Neural crest cell (in vitro differentiated cells): ENCODE data around the gene TBX18. TPM values are rescaled to one million over a fixed set of nuclear protein-coding genes. Genes with fewer than 3 reads are reported as not detected.

Source experiments
- DNase-seq: peaks from one replicate; pipeline ENCODE4 v3.0.0; 2021; ENCODE audit warnings: low read depth, mixed read lengths, low spot score
- H3K27ac Mint-ChIP-seq: one replicate; pipeline ENCODE4 v1.8.0; 2021; ENCODE audit warnings: mild to moderate bottlenecking, mixed read lengths; ENCODE audit not compliant: unreplicated experiment
- H3K27me3 Mint-ChIP-seq: 2 replicates; pipeline ENCODE4 v1.8.0; 2021; ENCODE audit warnings: low read depth, mild to moderate bottlenecking, mixed read lengths
- H3K36me3 Mint-ChIP-seq: 2 replicates; pipeline ENCODE4 v1.8.0; 2021; ENCODE audit warnings: low read depth, mild to moderate bottlenecking, mixed read lengths
- H3K4me1 Mint-ChIP-seq: 2 replicates; pipeline ENCODE4 v1.8.0; 2021; ENCODE audit warnings: mixed read lengths
- H3K4me3 Mint-ChIP-seq: one replicate; pipeline ENCODE4 v1.8.0; 2021; ENCODE audit warnings: mild to moderate bottlenecking, mixed read lengths
- H3K9me3 Mint-ChIP-seq: 2 replicates; pipeline ENCODE4 v1.8.0; 2021; ENCODE audit warnings: mixed read lengths
- total RNA-seq: library from RNA; stranded (reverse); gene quantifications from 2 replicates; pipeline ENCODE4 v1.2.1, GENCODE V29; 2021
- TF ChIP-seq, protein P1 (sequence below): fragments of 200-600 bp; sonication (generic); conservative IDR thresholded peaks from 2 replicates; pipeline ENCODE4 v1.5.0; 2021; ENCODE audit warnings: antibody characterized with exemption, mild to moderate bottlenecking

Gene TBX18
- total RNA-seq, 1 donor from 2014 or later = 0.47 TPM

DNA sequence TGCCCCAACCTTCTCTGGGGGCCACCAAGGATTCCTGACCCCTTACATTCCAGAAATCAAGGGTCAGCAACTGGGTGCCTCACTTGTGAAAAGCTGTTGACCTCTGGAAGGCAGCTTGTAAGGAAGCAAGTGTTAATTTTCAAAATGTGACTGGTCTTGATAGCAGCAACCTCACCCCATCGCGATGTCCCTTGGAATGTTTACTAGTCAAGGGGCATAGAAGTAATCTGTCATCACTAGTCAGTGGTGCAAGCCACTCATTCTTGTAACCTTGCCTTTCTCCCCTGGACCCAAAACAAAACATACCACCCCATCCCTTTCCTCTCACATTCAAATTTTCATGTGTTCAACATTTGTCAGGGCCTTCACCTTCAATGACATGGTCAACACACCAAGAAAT, 30.5 kb downstream of the TBX18 start:
- peaks cover 39% of the 10 kb centered on the region for H3K27me3 Mint-ChIP-seq
- no peaks in the 10 kb centered on the region for H3K36me3 Mint-ChIP-seq
- no peak overlapping the region for H3K4me3 Mint-ChIP-seq
- H3K27ac Mint-ChIP-seq = no peak overlapping the region
- TF ChIP-seq, protein P1, sequence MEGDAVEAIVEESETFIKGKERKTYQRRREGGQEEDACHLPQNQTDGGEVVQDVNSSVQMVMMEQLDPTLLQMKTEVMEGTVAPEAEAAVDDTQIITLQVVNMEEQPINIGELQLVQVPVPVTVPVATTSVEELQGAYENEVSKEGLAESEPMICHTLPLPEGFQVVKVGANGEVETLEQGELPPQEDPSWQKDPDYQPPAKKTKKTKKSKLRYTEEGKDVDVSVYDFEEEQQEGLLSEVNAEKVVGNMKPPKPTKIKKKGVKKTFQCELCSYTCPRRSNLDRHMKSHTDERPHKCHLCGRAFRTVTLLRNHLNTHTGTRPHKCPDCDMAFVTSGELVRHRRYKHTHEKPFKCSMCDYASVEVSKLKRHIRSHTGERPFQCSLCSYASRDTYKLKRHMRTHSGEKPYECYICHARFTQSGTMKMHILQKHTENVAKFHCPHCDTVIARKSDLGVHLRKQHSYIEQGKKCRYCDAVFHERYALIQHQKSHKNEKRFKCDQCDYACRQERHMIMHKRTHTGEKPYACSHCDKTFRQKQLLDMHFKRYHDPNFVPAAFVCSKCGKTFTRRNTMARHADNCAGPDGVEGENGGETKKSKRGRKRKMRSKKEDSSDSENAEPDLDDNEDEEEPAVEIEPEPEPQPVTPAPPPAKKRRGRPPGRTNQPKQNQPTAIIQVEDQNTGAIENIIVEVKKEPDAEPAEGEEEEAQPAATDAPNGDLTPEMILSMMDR = no peak
- H3K4me1 Mint-ChIP-seq = no peaks in the 10 kb centered on the region
- DNase-seq = no peak
- H3K9me3 Mint-ChIP-seq = no peaks in the 10 kb centered on the region

DNA sequence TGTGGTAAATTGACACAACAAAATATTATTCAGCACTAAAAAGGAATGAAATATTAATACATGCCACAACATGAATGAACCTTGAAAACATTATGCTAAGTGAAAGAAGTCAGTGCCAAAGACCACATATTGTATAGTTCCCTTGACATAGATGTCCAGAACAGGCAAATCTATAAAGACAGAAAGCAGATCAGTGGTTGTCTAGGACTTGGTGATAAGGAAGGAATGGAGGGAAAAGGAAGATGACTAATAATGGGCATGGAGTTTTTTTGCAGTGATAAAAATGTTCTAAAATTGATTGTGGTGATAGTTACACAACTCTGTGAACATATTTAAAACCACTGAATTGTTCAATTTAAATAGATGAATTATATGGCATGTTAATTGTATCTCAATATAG, 32.5 kb downstream of the TBX18 start:
- TF ChIP-seq, protein P1 = no peak
- no peak for DNase-seq
- Mint-ChIP-seq H3K4me3 (no peak overlapping the region), H3K9me3 (no peaks in the 10 kb centered on the region), H3K27ac (no peak overlapping the region), H3K36me3 (no peaks in the 10 kb centered on the region), H3K27me3 (peaks cover 28% of the 10 kb centered on the region), H3K4me1 (no peaks in the 10 kb centered on the region)

DNA sequence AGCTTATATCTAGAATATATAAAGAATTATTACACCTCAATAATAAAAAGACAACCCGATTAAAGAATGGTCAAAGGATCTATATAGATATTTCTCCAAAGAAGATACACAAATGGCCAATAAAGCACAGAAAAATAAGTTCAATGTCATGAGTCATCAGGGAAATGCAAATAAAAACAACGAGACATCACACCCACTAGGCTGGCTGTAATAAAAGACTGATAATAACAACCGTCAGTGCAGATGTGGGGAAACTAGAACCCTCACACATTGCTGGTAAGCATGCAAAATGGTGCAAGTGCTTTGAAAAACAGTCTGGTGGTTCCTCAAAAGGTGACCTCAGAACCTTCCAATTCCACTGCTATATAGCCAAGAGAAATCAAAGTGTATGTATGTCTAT, 33.0 kb downstream of the TBX18 start:
- no peaks in the 10 kb centered on the region for H3K4me1 Mint-ChIP-seq
- peaks cover 30% of the 10 kb centered on the region for H3K27me3 Mint-ChIP-seq
- no peaks in the 10 kb centered on the region for H3K36me3 Mint-ChIP-seq
- TF ChIP-seq, protein P1 = no peak
- H3K27ac Mint-ChIP-seq = no peak overlapping the region
- H3K4me3 Mint-ChIP-seq = no peak overlapping the region
- H3K9me3 Mint-ChIP-seq = peaks cover 3% of the 10 kb centered on the region
- DNase-seq = no peak

DNA sequence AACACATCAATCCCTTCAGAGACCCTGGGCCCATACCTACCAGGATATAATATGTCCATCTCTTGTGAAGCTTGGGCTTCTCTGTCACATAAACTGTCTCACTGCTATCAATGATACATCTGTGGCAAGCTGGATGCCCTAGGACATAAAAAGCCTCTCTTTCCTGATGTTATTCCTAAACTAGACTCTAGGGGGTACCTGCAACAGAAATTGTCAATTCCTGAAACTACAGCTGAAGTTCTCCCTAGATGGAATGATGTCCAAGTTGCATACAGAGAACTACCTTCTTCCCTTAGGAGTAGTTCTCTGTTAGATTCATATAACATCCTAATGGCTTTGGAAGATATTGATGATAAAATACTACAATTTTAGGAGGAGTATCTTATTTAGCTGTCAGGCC, 35.8 kb downstream of the TBX18 start:
- no peak for DNase-seq
- Mint-ChIP-seq H3K27ac (no peak overlapping the region), H3K4me3 (no peak overlapping the region), H3K4me1 (no peaks in the 10 kb centered on the region), H3K36me3 (no peaks in the 10 kb centered on the region), H3K9me3 (peaks cover 3% of the 10 kb centered on the region), H3K27me3 (peaks cover 34% of the 10 kb centered on the region)
- TF ChIP-seq, protein P1 = peak; percentile 55

DNA sequence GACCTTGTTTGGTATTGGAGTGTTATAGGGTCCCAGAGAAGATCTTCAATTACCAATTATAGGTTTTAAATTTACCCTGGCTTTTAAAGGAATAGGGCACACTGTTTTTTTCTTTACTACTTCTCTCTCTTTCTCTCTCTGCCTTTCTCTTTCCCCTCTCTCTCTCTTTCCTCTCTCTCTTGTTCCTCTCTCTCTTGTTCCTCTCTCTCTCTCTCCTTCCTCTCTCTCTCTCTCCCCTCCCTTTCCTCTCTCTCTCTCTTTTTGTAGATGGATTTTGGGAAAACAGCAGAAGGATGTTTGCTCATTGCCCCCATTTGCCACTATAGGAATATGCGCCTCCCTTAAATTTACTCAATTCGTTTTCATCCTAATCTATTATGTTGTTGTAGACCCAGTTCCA, 45.2 kb downstream of the TBX18 start:
- TF ChIP-seq, protein P1 = no peak
- H3K9me3 Mint-ChIP-seq = no peaks in the 10 kb centered on the region
- no peaks in the 10 kb centered on the region for H3K4me1 Mint-ChIP-seq
- peaks cover 17% of the 10 kb centered on the region for H3K27me3 Mint-ChIP-seq
- no peak overlapping the region for H3K27ac Mint-ChIP-seq
- no peak overlapping the region for H3K4me3 Mint-ChIP-seq
- no peaks in the 10 kb centered on the region for H3K36me3 Mint-ChIP-seq
- DNase-seq = no peak
